HG02588 (cell line): ENCODE measurements around the gene ORM1.
"Not testable (repeated sequence)": the region's sequence is repeated elsewhere in the genome, so short reads cannot be mapped to it uniquely, and the experiment has no call there.

Experiments used
- ATAC-seq: cut with Tn5 transposase; IDR thresholded peaks from one replicate; pipeline ENCODE4 v1.9.1; 2021; ENCODE audit warnings: mild to moderate bottlenecking, moderate library complexity; ENCODE audit not compliant: unreplicated experiment

ORM1 gene

DNA sequence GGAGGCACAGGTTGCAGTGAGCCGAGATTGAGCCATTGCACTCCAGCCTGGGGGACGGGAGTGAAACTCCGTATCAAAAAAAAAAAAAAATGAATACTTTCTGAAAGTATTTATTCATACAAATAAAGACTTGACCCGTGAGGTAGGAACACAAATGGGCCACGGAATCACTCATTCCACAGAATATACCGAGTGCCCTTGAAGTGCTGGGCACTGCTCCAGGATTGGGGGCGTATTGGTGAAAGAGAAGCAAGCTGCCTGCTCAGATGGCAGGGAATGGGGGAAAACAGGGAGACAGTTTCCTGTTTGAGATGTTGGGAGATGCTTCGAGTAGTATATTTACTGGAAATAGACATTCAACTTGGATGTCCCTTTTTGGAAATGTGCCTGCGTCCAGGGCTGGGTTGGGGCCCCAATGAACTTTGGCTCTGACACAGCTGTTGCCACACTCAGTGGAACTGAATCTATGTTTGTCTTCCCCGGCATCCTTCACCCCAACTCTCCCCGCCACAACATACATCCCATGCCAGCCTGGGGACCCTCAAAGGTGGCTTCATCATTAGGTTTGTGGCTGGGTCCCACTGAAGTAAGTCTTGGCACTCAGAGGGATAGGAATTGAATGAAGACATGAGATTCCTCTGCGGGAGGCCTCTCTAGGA, 609 bp upstream of the ORM1 start:
- not testable (repeated sequence) for ATAC-seq

- not testable (repeated sequence) for ATAC-seq
Observed at GRCh38 chr9:114323849-114324248, 951 bp downstream of the ORM1 start.

DNA sequence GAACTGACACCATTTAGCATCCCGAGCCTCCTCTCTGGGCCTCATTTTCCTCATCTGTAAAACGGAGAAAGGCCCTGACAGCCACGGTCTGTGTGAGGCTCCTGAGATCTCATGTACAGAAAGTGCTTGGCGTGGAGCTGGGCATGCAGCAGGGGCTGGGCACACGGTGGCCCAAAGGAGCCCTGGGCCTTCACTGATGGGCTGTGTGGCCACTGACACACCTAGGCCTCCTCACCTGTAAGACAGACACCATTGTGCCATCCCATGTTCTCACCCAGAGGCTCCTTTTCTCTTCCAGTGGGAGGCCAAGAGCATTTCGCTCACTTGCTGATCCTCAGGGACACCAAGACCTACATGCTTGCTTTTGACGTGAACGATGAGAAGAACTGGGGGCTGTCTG, 1.6 kb downstream of the ORM1 start:
- no peak for ATAC-seq

- not testable (repeated sequence) for ATAC-seq
Observed at GRCh38 chr9:114324965-114325364, 2.1 kb downstream of the ORM1 start.

DNA sequence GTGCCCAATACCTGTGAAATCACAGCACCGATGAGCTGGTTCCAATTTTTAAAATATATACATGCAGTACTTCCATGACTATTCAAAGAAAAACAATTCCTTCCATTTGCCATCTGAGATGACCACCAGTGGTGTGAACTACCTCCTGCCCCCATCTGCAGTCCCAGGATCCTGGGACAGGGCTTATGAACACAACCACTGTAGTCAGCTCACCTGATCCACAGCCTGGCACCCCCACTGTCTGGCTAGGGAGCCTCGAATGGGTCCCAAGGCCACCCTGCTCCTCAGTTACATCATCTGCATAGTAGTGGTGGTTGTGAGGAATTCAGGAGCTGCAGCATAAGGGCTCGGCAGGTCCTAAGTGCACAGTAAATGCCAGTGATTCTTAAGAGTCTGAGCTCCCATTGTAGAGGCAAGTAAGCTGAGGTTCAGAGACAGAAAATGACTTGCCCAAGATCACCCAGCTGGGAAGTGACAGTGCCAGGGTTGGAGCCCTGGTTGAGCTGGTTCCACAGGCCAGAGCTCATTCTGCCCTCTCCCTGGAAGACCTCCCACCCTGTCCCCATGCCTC, 2.9 kb downstream of the ORM1 start:
- ATAC-seq, result not testable (repeated sequence)

GRCh38 chr9:114327749-114328148, 4.9 kb downstream of the ORM1 start:
- ATAC-seq, result no peak

DNA sequence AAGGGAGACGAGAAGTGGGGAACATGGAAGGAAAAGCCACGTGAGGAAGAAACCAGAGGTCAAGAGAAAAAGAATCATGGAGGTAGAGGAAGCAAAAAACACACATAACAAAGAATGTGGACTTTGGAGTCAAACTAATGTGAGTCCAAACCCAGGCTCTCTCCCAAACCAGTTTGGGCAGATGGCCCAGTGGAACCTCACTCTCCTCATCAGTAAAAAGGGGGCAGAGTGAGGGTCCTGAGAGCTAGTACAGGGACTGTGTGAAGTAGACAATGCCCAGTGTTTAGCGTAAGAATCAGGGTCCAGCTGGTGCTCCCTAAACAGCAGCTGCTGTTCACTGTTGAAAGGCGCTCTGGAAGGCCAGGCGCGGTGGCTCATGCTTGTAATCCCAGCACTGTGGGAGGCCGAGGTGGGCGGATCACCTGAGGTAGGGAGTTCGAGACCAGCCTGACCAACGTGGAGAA, 5.5 kb downstream of the ORM1 start:
- not testable (repeated sequence) for ATAC-seq

DNA sequence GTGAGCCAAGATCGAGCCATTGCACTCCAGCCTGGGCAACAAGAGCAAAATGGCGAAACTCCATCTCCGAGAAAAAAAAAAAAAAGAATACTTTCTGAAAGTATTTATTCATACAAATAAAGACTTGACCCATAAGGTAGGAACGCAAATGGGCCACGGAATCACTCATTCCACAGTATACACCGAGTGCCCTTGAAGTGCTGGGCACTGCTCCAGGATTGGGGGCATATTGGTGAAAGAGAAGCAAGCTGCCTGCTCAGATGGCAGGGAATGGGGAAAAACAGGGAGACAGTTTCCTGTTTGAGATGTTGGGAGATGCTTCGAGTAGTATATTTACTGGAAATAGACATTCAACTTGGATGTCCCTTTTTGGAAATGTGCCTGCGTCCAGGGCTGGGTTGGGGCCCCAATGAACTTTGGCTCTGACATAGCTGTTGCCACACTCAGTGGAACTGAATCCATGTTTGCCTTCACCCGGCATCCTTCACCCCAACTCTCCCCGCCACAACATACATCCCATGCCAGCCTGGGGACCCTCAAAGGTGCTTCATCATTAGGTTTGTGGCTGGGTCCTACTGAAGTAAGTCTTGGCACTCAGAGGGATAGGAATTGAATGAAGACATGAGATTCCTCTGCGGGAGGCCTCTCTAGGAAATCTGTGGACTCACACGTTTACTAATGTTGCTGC, 6.2 kb downstream of the ORM1 start:
- ATAC-seq, result not testable (repeated sequence)

GRCh38 chr9:114329625-114330022, 6.7 kb downstream of the ORM1 start, which contains the start of gene ORM2:
Gene ORM2 (plus strand): TSS chr9:114329869. CDS start chr9:114329905, 36 bp downstream.
- not testable (repeated sequence) for ATAC-seq

GRCh38 chr9:114330636-114331035, 7.7 kb downstream of the ORM1 start:
- no peak for ATAC-seq

DNA sequence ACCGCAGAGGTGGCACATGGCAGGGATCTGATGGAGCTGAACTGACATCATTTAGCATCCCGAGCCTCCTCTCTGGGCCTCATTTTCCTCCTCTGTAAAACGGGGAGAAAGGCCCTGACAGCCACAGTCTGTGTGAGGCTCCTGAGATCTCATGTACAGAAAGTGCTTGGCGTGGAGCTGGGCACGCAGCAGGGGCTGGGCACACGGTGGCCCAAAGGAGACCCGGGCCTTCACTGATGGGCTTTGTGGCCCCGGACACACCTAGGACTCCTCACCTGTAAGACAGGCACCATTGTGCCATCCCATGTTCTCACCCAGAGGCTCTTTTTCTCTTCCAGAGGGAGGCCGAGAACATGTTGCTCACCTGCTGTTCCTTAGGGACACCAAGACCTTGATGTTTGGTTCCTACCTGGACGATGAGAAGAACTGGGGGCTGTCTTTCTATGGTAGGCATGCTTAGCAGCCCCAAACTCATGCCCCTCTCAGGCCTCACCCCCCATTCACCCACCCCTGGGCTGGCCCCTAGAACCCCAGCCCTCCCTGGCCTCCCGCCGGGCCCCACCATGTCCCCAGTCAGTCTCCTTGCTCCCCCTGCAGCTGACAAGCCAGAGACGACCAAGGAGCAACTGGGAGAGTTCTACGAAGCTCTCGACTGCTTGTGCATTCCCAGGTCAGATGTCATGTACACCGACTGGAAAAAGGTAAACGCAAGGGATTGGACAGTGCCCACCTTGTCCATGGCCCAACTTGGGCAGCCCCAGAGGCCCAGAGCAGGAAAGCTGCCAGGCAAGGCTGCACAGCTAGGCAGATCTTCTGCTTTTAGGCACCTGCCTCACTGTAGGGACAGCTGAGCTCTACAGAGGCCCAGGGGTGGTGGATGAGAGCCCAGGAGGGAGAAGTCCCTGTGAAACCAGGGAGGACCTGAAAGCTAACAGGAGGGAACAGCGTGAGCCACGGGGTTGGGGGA, 8.6 kb downstream of the ORM1 start:
- not testable (repeated sequence) for ATAC-seq

DNA sequence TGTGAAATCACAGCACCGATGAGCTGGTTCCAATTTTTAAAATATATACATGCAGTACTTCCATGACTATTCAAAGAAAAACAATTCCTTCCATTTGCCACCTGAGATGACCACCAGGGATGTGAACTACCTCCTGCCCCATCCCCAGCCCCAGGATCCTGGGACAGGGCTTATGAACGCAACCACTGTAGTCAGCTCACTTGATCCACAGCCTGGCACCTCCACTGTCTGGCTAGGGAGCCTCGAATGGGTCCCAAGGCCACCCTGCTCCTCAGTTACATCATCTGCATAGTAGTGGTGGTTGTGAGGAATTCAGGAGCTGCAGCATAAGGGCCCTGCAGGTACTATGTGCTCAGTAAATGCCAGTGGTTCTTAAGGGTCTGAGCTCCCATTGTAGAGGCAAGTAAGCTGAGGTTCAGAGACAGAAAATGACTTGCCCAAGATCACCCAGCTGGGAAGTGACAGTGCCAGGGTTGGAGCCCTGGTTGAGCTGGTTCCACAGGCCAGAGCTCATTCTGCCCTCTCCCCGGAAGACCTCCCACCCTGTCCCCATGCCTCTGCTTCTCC, 9.7 kb downstream of the ORM1 start:
- not testable (repeated sequence) for ATAC-seq

DNA sequence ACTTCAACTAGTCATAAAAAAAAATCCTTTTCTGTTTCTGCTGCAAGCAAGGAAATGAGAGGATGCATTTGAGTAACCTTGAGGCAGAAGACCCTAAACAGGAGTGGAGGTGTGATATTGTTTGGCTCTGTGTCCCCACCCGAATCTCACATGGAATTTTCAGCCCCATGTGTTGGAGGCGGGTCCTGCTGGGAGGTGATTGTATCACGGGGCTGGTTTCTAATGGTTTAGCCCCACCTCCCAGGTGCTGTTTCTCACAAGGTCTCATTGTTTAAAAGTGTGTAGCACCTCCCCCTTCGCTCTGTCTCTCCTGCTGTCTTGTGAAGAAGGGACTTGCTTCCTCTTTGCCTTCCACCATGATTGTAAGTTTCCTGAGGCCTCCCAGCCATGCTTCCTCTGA, 10.8 kb downstream of the ORM1 start:
- not testable (repeated sequence) for ATAC-seq

- no peak for ATAC-seq
Observed at GRCh38 chr9:114334490-114334889, 11.6 kb downstream of the ORM1 start.

- no peak for ATAC-seq
Observed at GRCh38 chr9:114335745-114336144, 12.8 kb downstream of the ORM1 start.

DNA sequence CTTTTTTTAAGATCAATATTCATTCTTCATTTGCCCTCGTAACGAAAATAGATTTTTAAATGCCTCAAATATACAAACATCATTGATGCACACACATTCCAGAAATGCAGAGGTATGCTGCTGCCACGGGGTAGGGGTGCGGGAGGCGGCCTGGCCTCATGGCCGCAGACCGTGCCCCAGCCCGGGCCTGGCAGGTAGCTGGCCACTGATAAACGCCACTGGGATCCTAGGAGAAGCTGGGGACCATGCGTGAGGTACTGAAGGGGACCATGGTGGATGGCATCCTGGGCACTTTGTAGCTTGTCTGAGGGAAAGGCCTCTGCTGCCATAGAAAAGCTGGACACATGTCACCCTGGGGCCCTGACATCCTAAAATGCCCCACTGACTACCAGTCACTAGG, 13.3 kb downstream of the ORM1 start:
- ATAC-seq, result no peak

DNA sequence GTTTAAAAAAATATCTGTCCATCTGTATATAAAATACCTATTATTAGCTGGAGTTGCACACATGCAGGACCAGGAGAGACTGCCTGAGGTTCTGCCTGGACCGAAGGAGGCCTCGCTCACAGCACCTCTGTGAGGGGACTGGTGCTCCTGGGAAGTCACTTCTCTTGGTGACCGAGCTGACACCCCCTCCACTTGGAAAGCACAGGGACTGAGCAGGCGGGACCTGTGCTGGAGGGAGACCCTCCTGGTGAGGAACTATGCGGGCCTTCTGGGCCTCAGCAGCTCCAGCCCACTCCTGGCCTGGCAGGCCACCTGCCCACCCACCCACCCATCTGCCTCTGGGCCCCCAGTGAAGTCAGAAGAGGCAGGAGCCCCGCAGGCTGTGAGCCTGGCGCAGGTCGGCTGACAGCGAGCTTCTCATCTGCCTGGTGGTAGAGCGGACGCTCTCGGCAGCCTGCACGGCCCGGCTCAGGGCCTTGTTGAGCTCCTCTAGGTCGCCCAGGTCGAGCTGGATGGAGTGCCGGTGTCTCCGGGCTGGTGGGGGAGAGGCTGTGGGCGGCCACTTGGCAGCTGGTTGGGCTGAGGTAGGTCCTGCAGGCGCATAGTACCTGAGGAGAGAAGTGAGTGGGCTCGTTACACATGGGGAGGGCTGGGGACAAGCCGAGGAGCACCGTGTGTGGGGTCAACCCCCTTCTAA, 13.9 kb downstream of the ORM1 start:
- ATAC-seq, result no peak

DNA sequence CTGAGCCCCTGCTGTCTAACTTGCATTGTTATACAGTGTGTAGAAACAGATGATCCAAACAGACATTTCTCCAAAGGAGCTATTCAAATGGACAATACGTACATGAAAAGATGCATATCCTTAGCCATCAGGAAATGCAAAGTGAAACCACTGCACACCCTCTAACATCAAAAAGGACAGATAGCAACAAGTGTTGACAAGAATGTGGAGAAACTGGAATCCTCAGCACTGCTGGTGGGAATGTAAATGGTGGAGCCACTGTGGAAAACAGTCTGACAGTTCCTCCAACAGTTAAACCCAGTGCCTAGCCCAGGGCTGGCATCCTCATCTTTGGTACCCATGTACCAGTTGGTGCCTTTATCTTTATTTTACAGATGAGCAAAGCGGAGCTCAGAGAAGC, 15.3 kb downstream of the ORM1 start:
- ATAC-seq, result no peak

DNA sequence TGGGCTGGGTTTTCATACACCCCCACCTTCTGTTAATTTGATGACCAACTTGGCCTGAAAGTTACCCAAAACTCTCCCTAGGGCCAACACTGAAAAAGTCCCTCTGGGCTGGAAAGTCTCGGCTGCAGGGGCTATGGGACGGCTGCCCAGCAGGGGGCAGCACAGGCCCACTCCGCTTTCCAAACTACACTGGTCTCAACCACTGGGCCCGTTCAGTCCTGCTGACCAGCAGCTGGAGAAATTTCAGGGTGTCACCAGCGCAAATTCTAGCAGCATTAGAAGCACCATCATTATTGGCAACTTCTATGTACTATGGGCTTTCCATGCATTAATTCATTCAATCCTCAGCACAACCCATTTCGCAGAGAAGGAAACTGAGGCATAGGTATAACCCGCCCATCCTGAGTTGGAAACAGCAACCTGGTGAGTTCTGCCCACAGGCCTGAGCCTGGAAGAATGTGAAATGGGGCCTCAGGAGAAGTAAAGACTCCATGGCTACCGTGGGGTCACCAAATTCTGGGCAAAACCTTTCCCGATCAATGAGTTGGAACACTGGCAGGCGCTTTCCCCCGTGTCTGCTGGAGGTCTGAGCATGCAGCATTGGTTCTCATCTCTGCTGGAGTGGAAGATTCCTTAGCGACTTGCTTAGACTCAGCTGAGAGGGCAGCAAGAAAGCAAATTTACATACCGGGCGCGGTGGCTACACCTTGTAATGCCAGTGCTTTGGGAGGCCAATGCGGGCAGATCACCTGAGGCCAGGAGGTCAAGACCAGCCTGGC, 16.4 kb downstream of the ORM1 start:
- no peak for ATAC-seq
